OCI-LY7 (cell line): ENCODE results near the gene FOXJ3. TPM values are rescaled to one million over a fixed set of nuclear protein-coding genes. Genes with fewer than 3 reads are reported as not detected.

Experiments
- BruUV-seq: library from RNA; stranded (reverse); fragments of 400-500 nt; replicated peaks from 2 replicates; lab custom pipeline; 2021; lab: Mats Ljungman, UMichigan
- CTCF ChIA-PET: fragments of 300-600 bp; sonication (Branson Sonifier 250); formaldehyde crosslinking; loops from one replicate; lab custom pipeline; 2022; ENCODE audit warnings: antibody characterized with exemption; ENCODE audit not compliant: unreplicated experiment; lab: Charles Lee
- POLR2A ChIA-PET: fragments of 300-600 bp; sonication (Branson Sonifier 250); formaldehyde crosslinking; loops from one replicate; lab custom pipeline; 2022; ENCODE audit warnings: antibody characterized with exemption; lab: Charles Lee
- DNase-seq: peaks from one replicate; pipeline ENCODE4 v3.0.0-alpha.2; 2015; ENCODE audit warnings: low spot score
- H2AFZ ChIP-seq: fragments of 200-600 bp; sonication (generic), shearing (Covaris generic); 2 replicates; pipeline ENCODE4 v1.6.1; 2014; ENCODE audit warnings: mild to moderate bottlenecking, antibody characterized with exemption, low read length, moderate library complexity
- H3K27ac ChIP-seq: fragments of 200-600 bp; sonication (generic); 2 replicates; pipeline ENCODE4 v1.5.1; 2014; ENCODE audit warnings: mixed run types, low read depth, mild to moderate bottlenecking, moderate library complexity, low read length, inconsistent platforms; ENCODE audit not compliant: poor library complexity, severe bottlenecking
- H3K36me3 ChIP-seq: fragments of 200-600 bp; sonication (generic); 2 replicates; pipeline ENCODE4 v1.6.1; 2014; ENCODE audit warnings: mild to moderate bottlenecking, antibody characterized with exemption, low read length, moderate library complexity, mixed read lengths; ENCODE audit not compliant: insufficient read depth
- H3K4me1 ChIP-seq: fragments of 200-600 bp; sonication (generic); 2 replicates; pipeline ENCODE4 v1.5.1; 2014; ENCODE audit warnings: mild to moderate bottlenecking, low read length; ENCODE audit not compliant: insufficient read depth, poor library complexity, severe bottlenecking
- H3K4me2 ChIP-seq: fragments of 200-600 bp; sonication (generic); 2 replicates; pipeline ENCODE4 v1.6.1; 2014; ENCODE audit warnings: mild to moderate bottlenecking, low read length
- H3K4me3 ChIP-seq: fragments of 200-600 bp; sonication (generic); 2 replicates; pipeline ENCODE4 v1.5.1; 2014; ENCODE audit warnings: mild to moderate bottlenecking, low read depth, low read length; ENCODE audit not compliant: poor library complexity, severe bottlenecking
- H3K79me2 ChIP-seq: fragments of 200-600 bp; sonication (generic); 2 replicates; pipeline ENCODE4 v1.6.1; 2016; ENCODE audit warnings: low read depth, mild to moderate bottlenecking, low read length, moderate library complexity, mixed read lengths; ENCODE audit not compliant: insufficient read depth
- H3K9me2 ChIP-seq: fragments of 200-600 bp; sonication (generic); 2 replicates; pipeline ENCODE4 v1.6.1; 2016; ENCODE audit warnings: mild to moderate bottlenecking, low read length, mixed read lengths; ENCODE audit not compliant: insufficient read depth
- H3K9me3 ChIP-seq: fragments of 200-600 bp; sonication (generic); 2 replicates; pipeline ENCODE4 v1.6.1; 2014; ENCODE audit warnings: mild to moderate bottlenecking, mixed run types, low read length, mixed read lengths
- H4K20me1 ChIP-seq: fragments of 200-600 bp; sonication (generic); 2 replicates; pipeline ENCODE4 v1.6.1; 2014; ENCODE audit warnings: mild to moderate bottlenecking, antibody characterized with exemption, low read length, moderate library complexity, mixed read lengths; ENCODE audit not compliant: insufficient read depth
- CTCF ChIP-seq: fragments of 200-600 bp; sonication (generic); conservative IDR thresholded peaks from 2 replicates; pipeline ENCODE4 v1.5.1; 2014; ENCODE audit warnings: mild to moderate bottlenecking, antibody characterized with exemption, low read length, moderate library complexity, mixed read lengths
- EZH2phosphoT487 ChIP-seq: fragments of 200-600 bp; sonication (generic); IDR thresholded peaks from 2 replicates; pipeline ENCODE4 v1.6.1; 2018; ENCODE audit warnings: low read depth, borderline replicate concordance, mild to moderate bottlenecking, mixed run types, antibody characterized with exemption, low read length, moderate library complexity, mixed read lengths
- intact Hi-C: fragments of 100-400 bp; cut with micrococcal nuclease; formaldehyde crosslinking; loops from one replicate; pipeline ENCODE4 v1.10.0; 2022; ENCODE audit not compliant: unreplicated experiment
- total RNA-seq, 2 experiments: library from RNA; depleted of rRNA in 1 of 2; stranded (reverse); fragments of >200 nt in 1 of 2; shearing (Covaris generic) in 1 of 2; gene quantifications; 2 replicates each; pipeline ENCODE4 v1.2.3, GENCODE V29; 2014 to 2022

The FOXJ3 gene
- total RNA-seq, 2 experiments from 2014 or later = 34.8 to 43.1 TPM

GRCh38 chr1:42368096-42368795 is 33.2 kb upstream of the FOXJ3 start:
- Histone ChIP-seq H4K20me1 (no peaks in the 10 kb centered on the region), H2AFZ (no peak overlapping the region), H3K36me3 (no peaks in the 10 kb centered on the region), H3K4me2 (no peak overlapping the region), H3K9me3 (no peaks in the 10 kb centered on the region), H3K4me1 (no peaks in the 10 kb centered on the region), H3K4me3 (no peak overlapping the region), H3K79me2 (no peaks in the 10 kb centered on the region), H3K9me2 (no peaks in the 10 kb centered on the region), H3K27ac (no peak overlapping the region)
- no TSS peak for BruUV-seq
- TF ChIP-seq CTCF = no peak
- TF ChIP-seq EZH2phosphoT487 = no peak
- intact Hi-C loops = no loop called here
- ChIA-PET CTCF (no interaction called here), POLR2A (no interaction called here)
- DNase-seq = no peak

- no peaks in the 10 kb centered on the region for H3K9me2 ChIP-seq
- TF ChIP-seq EZH2phosphoT487 (no peak), CTCF (no peak)
- ChIA-PET CTCF (no interaction called here), POLR2A (interaction anchor here (0.7 kb wide), 1 partner anchor 370 kb away, joined by 3 read pairs; no protein-coding TSS in a partner anchor)
- no peak overlapping the region for H2AFZ ChIP-seq
- H4K20me1 ChIP-seq = no peaks in the 10 kb centered on the region
- H3K36me3 ChIP-seq = no peaks in the 10 kb centered on the region
- H3K4me1 ChIP-seq = no peaks in the 10 kb centered on the region
- no peak overlapping the region for H3K4me2 ChIP-seq
- no peaks in the 10 kb centered on the region for H3K79me2 ChIP-seq
- H3K4me3 ChIP-seq = no peak overlapping the region
- BruUV-seq = no TSS peak
- intact Hi-C loops = no loop called here
- 0 out of 2 replicates have a peak, but pooled peaks cover 5% of the 10 kb centered on the region for H3K9me3 ChIP-seq
- no peak for DNase-seq
- H3K27ac ChIP-seq = no peak overlapping the region
Observed at GRCh38 chr1:42365118-42365517, 30.1 kb upstream of the FOXJ3 start.

GRCh38 chr1:42364542-42364941 is 29.5 kb upstream of the FOXJ3 start:
- Histone ChIP-seq H3K9me2 (no peaks in the 10 kb centered on the region), H3K36me3 (no peaks in the 10 kb centered on the region), H3K27ac (no peak overlapping the region), H3K4me3 (no peak overlapping the region), H3K4me1 (no peaks in the 10 kb centered on the region), H3K79me2 (no peaks in the 10 kb centered on the region), H3K4me2 (no peak overlapping the region), H4K20me1 (no peaks in the 10 kb centered on the region), H3K9me3 (0 out of 2 replicates have a peak, but pooled peaks cover 5% of the 10 kb centered on the region), H2AFZ (no peak overlapping the region)
- POLR2A ChIA-PET = no interaction called here
- no TSS peak for BruUV-seq
- TF ChIP-seq CTCF (no peak), EZH2phosphoT487 (no peak)
- no peak for DNase-seq
- intact Hi-C loops = no loop called here
- CTCF ChIA-PET = no interaction called here
